Stimulated activated naive CD8-positive, alpha-beta T cell treated with anti-CD3 and anti-CD28 coated beads, Interleukin-15, amount 100 ng/mL, for 72 hours (primary cell): ENCODE data around the gene LITAF.

Source experiments
- ATAC-seq: fragments of 150-1000 bp; cut with Tn5 transposase; 2 replicates; pipeline ENCODE4 v1.10.0; 2021; ENCODE audit warnings: mild to moderate bottlenecking, moderate library complexity
- DNase-seq, 2 donors: peaks; one replicate each; pipeline ENCODE4 v3.0.0; 2021 to 2022
- H3K27ac Mint-ChIP-seq, 2 donors: one replicate each; pipeline ENCODE4 v1.8.0; 2022; ENCODE audit warnings: mild to moderate bottlenecking in 2 of 2, mixed read lengths in 2 of 2, moderate library complexity in 2 of 2
- H3K27me3 Mint-ChIP-seq: one replicate; pipeline ENCODE4 v1.8.0; 2022; ENCODE audit warnings: mixed read lengths
- H3K4me1 Mint-ChIP-seq: one replicate; pipeline ENCODE4 v1.8.0; 2022; ENCODE audit warnings: mild to moderate bottlenecking, mixed read lengths
- H3K4me3 Mint-ChIP-seq, 2 donors: one replicate each; pipeline ENCODE4 v1.8.0; 2022; ENCODE audit warnings: mild to moderate bottlenecking in 2 of 2, mixed read lengths in 2 of 2, moderate library complexity in 1 of 2
- H3K9me3 Mint-ChIP-seq, 2 donors: one replicate each; pipeline ENCODE4 v1.8.0; 2022; ENCODE audit warnings: mixed read lengths in 2 of 2

The LITAF gene

DNA sequence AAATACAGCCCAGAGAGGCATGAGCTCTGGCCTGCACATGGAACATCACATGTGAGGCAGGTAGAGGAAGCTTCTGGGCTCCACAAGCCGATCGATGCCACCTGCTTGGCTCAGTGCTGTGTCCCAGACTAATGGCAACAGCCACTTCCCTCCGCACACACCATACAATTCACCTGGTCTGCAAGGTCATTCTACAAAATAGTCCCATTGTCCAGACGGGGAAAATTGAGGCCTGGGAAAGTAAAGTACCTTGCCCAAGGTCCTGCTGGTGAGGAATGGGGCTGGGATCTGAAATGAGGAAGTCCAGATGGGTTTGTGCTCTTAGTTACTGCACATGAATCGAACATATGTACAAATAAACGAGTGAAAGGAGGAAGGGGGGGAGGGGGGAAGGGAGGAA, 88.0 kb downstream of the LITAF start:
- no peaks in the 10 kb centered on the region for H3K27me3 Mint-ChIP-seq
- DNase-seq (no peak), ATAC-seq (no peak)
- H3K9me3 Mint-ChIP-seq: no peaks in the 10 kb centered on the region
- peak overlapping the region in 1 of 2 donors; percentile 19 for H3K27ac Mint-ChIP-seq
- H3K4me3 Mint-ChIP-seq: no peak overlapping the region
- peaks cover 33% of the 10 kb centered on the region for H3K4me1 Mint-ChIP-seq

DNA sequence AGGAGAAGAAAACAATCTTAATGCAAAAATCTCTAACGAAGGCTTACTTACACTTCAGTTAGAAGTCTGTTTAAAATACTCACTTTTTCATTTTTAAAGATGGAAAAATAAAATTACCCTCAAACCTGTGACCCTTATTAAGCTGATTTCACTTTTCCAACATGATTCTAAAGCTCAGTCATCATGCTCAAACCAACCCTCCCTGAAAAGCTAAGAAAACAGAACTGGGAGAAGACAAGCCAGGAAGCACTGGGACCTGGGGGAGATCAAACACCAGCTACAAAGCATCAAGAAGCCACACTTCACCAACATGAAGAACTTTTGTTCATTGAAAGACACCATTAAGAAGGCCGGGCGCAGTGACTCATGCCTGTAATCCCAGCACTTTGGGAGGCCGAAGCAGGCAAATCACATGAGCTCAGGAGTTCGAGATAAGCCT, 88.8 kb downstream of the LITAF start:
- DNase-seq (no peak), ATAC-seq (no peak)
- Mint-ChIP-seq H3K4me1 (peaks cover 33% of the 10 kb centered on the region), H3K27ac (peak overlapping the region in 1 of 2 donors; percentile 94), H3K9me3 (no peaks in the 10 kb centered on the region), H3K4me3 (no peak overlapping the region), H3K27me3 (no peaks in the 10 kb centered on the region)
